K562 (cell line): ENCODE measurements around the gene TCIRG1. TPM values are rescaled to one million over a fixed set of nuclear protein-coding genes. Genes with fewer than 3 reads are reported as not detected.
A peak's percentile ranks its signal among the peaks of the same experiment; 100 is the strongest.

Experiments
- CBX5 ChIP-seq: IDR thresholded peaks from 2 replicates; pipeline ENCODE4 v1.6.1; 2014; ENCODE audit warnings: low read depth, borderline replicate concordance
- MEIS2 ChIP-seq: fragments of 450-650 bp; IDR thresholded peaks from 2 replicates; pipeline ENCODE4 v1.6.1; 2014; ENCODE audit warnings: mild to moderate bottlenecking; ENCODE audit not compliant: partially characterized antibody
- PRDM10 ChIP-seq: fragments of 450-650 bp; IDR thresholded peaks from 2 replicates; pipeline ENCODE4 v1.6.1; 2018; ENCODE audit not compliant: partially characterized antibody
- SMAD2 ChIP-seq: fragments of 150-350 bp; IDR thresholded peaks from 2 replicates; pipeline ENCODE4 v1.6.1; 2014; ENCODE audit warnings: low read depth, mild to moderate bottlenecking, low read length
- SREBF1 ChIP-seq: fragments of 150-350 bp; IDR thresholded peaks from 2 replicates; pipeline ENCODE4 v1.6.1; 2014; ENCODE audit warnings: antibody characterized with exemption, low read depth, low read length, borderline replicate concordance
- TCF15 ChIP-seq: fragments of 250-450 bp; sonication (Bioruptor Pico); IDR thresholded peaks from 2 replicates; pipeline ENCODE4 v1.8.0; 2022; ENCODE audit warnings: moderate library complexity, mild to moderate bottlenecking, inconsistent platforms
- ZFP36 ChIP-seq: fragments of 150-350 bp; IDR thresholded peaks from 2 replicates; pipeline ENCODE4 v1.6.1; 2018; ENCODE audit warnings: low read length, low read depth; ENCODE audit not compliant: partially characterized antibody
- ZNF639 ChIP-seq, 2 experiments: fragments of 200-800 bp in 1 of 2; sonication (Bioruptor generic) in 1 of 2; sonication (generic) in 1 of 2; formaldehyde crosslinking in 1 of 2; IDR thresholded peaks in 1 of 2; conservative IDR thresholded peaks in 1 of 2; 2 replicates each; pipeline versions ENCODE4 v1.5.0 to v1.6.1; 2016 to 2020; ENCODE audit warnings: missing compliant biosample characterization in 1 of 2, missing genetic modification characterization in 1 of 2, missing genetic modification reagents in 1 of 2
- ZNF785 ChIP-seq: fragments of 250-450 bp; sonication (Bioruptor Pico); IDR thresholded peaks from 2 replicates; pipeline ENCODE4 v1.4.0; 2020; ENCODE audit warnings: mild to moderate bottlenecking
- polyA plus RNA-seq, 8 experiments: library from polyadenylated mRNA; depleted of rRNA in 4 of 8; stranded (reverse) in 5 of 8; unstranded in 3 of 8; fragments of >200 nt; fragmentation: Nextera tagmentation in 2 of 8; fragmentation: Illumina TruSeq in 1 of 8; extraction: Ambion mirVana in 2 of 8; extraction: Trizol in 1 of 8; gene quantifications; 2 replicates each; pipeline versions ENCODE4 v1.2.1 to v1.2.3, GENCODE V29; 2011 to 2014; ENCODE audit warnings: inconsistent platforms in 1 of 8, missing spikeins in 1 of 8
- total RNA-seq, 7 experiments: library from RNA; depleted of rRNA in 6 of 7; stranded (reverse); fragments of >200 nt in 6 of 7; fragmentation: Illumina TruSeq in 2 of 7; extraction: Trizol in 2 of 7; gene quantifications; 2 replicates each; pipeline versions ENCODE4 v1.2.1 to v1.2.3, GENCODE V29; 2011 to 2021; ENCODE audit warnings: low replicate concordance in 1 of 7
- TF ChIP-seq, protein P1 (sequence below): fragments of 450-650 bp; formaldehyde crosslinking; IDR thresholded peaks from 2 replicates; pipeline ENCODE4 v1.4.0; 2020; ENCODE audit warnings: mild to moderate bottlenecking, moderate library complexity
- TF ChIP-seq, protein P2 (sequence below): fragments of 450-650 bp; IDR thresholded peaks from one replicate; pipeline ENCODE4 v1.6.1; 2018; ENCODE audit warnings: mild to moderate bottlenecking, moderate library complexity; ENCODE audit not compliant: partially characterized antibody
- TF ChIP-seq, protein P3 (sequence below): fragments of 250-450 bp; sonication (Bioruptor Pico); IDR thresholded peaks from 2 replicates; pipeline ENCODE4 v1.4.0; 2020; ENCODE audit warnings: borderline replicate concordance
- TF ChIP-seq, protein P4 (sequence below): fragments of 450-650 bp; formaldehyde crosslinking; IDR thresholded peaks from 2 replicates; pipeline ENCODE4 v1.4.0; 2020; ENCODE audit warnings: mild to moderate bottlenecking

The TCIRG1 gene
- total and polyA plus RNA-seq, 9 of the 15 experiments (the other 6 are each of a cell fraction or from before 2014, with no cell fraction given), result 0.49 to 143 (median 24.4) TPM

- TF ChIP-seq PRDM10, result peak; percentile 26
- TF ChIP-seq, protein P1, sequence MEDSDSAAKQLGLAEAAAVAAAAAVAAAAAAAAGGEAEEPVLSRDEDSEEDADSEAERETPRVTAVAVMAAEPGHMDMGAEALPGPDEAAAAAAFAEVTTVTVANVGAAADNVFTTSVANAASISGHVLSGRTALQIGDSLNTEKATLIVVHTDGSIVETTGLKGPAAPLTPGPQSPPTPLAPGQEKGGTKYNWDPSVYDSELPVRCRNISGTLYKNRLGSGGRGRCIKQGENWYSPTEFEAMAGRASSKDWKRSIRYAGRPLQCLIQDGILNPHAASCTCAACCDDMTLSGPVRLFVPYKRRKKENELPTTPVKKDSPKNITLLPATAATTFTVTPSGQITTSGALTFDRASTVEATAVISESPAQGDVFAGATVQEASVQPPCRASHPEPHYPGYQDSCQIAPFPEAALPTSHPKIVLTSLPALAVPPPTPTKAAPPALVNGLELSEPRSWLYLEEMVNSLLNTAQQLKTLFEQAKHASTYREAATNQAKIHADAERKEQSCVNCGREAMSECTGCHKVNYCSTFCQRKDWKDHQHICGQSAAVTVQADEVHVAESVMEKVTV (CRISPR knock-in tag), result no peak
- TF ChIP-seq, protein P2, sequence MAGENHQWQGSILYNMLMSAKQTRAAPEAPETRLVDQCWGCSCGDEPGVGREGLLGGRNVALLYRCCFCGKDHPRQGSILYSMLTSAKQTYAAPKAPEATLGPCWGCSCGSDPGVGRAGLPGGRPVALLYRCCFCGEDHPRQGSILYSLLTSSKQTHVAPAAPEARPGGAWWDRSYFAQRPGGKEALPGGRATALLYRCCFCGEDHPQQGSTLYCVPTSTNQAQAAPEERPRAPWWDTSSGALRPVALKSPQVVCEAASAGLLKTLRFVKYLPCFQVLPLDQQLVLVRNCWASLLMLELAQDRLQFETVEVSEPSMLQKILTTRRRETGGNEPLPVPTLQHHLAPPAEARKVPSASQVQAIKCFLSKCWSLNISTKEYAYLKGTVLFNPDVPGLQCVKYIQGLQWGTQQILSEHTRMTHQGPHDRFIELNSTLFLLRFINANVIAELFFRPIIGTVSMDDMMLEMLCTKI, result no peak
- no peak; a peak in 1 of 4 replicates for TF ChIP-seq ZNF639 (CRISPR knock-in tag; conservative IDR thresholded peaks at IDR 0.05 in 1 of 2, IDR thresholded peaks at IDR 0.05 in 1 of 2)
- no peak for TF ChIP-seq ZFP36
- no peak for TF ChIP-seq TCF15 (CRISPR knock-in tag)
- no peak for TF ChIP-seq ZNF785 (CRISPR knock-in tag)
- TF ChIP-seq SREBF1, result no peak
- 0 out of 2 replicates have a peak, but pooled peaks have one; percentile 28 for TF ChIP-seq CBX5
- TF ChIP-seq, protein P3, sequence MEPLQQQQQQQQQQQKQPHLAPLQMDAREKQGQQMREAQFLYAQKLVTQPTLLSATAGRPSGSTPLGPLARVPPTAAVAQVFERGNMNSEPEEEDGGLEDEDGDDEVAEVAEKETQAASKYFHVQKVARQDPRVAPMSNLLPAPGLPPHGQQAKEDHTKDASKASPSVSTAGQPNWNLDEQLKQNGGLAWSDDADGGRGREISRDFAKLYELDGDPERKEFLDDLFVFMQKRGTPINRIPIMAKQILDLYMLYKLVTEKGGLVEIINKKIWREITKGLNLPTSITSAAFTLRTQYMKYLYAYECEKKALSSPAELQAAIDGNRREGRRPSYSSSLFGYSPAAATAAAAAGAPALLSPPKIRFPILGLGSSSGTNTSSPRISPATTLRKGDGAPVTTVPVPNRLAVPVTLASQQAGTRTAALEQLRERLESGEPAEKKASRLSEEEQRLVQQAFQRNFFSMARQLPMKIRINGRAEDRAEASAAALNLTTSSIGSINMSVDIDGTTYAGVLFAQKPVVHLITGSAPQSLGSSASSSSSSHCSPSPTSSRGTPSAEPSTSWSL (CRISPR knock-in tag), result no peak
- TF ChIP-seq SMAD2, result no peak
- TF ChIP-seq, protein P4, sequence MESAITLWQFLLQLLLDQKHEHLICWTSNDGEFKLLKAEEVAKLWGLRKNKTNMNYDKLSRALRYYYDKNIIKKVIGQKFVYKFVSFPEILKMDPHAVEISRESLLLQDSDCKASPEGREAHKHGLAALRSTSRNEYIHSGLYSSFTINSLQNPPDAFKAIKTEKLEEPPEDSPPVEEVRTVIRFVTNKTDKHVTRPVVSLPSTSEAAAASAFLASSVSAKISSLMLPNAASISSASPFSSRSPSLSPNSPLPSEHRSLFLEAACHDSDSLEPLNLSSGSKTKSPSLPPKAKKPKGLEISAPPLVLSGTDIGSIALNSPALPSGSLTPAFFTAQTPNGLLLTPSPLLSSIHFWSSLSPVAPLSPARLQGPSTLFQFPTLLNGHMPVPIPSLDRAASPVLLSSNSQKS (CRISPR knock-in tag), result no peak
- no peak for TF ChIP-seq MEIS2
These were observed 28.5 kb upstream of the TCIRG1 start, which contains the start of gene ALDH3B1 (continued) for GRCh38 chr11:68010090-68011041.
